Fibroblast of the aortic adventitia (primary cell): ENCODE results near the gene VPS13A. TPM values are rescaled to one million over a fixed set of nuclear protein-coding genes. Genes with fewer than 3 reads are reported as not detected.

Experiments used
- DNase-seq: peaks from one replicate; pipeline ENCODE4 v3.0.0-alpha.2; 2010; ENCODE audit warnings: low read depth
- H3K4me3 ChIP-seq: 2 replicates; pipeline ENCODE4 v1.5.1; 2011; ENCODE audit warnings: low read depth, mild to moderate bottlenecking, control low read depth, low read length, moderate library complexity
- total RNA-seq: library from RNA; depleted of rRNA; stranded (reverse); fragments of >200 nt; gene quantifications from 2 replicates; pipeline ENCODE4 v1.2.3, GENCODE V29; 2012; ENCODE audit warnings: low replicate concordance
- TF ChIP-seq, protein P1 (sequence below): IDR thresholded peaks from 2 replicates; pipeline ENCODE4 v1.5.1; 2011; ENCODE audit warnings: mild to moderate bottlenecking, low read length, control low read depth, inconsistent platforms; ENCODE audit not compliant: insufficient read depth

VPS13A gene
- total RNA-seq, 1 donor = 50.9 TPM

DNA sequence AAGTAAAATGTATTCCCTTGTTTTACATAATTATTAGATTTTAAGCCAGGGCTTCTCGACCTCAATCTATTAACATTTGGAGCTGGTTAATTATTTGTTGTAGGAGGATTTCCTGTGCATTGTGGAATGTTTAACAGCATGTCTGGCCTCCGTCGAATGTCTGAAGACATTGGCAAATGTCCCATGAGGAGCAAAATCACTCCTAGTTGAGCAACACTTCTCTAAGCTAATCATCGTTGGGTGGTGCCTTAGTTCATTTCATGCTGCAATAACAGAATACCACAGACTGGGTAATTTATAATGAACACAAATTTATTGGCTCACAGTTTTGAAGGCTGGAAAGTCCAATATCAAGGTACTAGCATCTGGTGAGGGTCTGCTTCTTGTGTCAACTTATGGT, 13.4 kb upstream of the VPS13A start:
- no peak overlapping the region for H3K4me3 ChIP-seq
- DNase-seq = peak; percentile 86
- TF ChIP-seq, protein P1, sequence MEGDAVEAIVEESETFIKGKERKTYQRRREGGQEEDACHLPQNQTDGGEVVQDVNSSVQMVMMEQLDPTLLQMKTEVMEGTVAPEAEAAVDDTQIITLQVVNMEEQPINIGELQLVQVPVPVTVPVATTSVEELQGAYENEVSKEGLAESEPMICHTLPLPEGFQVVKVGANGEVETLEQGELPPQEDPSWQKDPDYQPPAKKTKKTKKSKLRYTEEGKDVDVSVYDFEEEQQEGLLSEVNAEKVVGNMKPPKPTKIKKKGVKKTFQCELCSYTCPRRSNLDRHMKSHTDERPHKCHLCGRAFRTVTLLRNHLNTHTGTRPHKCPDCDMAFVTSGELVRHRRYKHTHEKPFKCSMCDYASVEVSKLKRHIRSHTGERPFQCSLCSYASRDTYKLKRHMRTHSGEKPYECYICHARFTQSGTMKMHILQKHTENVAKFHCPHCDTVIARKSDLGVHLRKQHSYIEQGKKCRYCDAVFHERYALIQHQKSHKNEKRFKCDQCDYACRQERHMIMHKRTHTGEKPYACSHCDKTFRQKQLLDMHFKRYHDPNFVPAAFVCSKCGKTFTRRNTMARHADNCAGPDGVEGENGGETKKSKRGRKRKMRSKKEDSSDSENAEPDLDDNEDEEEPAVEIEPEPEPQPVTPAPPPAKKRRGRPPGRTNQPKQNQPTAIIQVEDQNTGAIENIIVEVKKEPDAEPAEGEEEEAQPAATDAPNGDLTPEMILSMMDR = no peak

DNA sequence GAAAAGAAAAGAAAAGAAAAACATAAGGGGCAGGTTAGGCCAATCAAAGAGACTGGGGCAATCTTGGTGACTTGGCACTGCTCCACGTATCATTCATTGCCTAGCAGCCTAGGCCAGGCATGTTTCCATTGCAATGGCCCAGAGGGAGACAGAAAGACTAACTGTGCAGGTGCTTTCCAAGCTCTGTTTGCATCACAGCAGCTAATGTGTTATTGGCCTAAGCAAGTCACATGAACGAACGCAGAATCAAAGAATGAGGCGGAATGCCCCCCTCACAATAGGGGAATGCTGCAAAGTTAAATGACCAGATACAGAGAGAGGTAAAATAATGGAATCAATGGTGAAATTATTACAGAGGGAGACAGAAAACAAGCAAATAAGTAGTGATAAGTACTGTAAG, 11.1 kb upstream of the VPS13A start:
- no peak overlapping the region for H3K4me3 ChIP-seq
- TF ChIP-seq, protein P1 = no peak
- DNase-seq = no peak

DNA sequence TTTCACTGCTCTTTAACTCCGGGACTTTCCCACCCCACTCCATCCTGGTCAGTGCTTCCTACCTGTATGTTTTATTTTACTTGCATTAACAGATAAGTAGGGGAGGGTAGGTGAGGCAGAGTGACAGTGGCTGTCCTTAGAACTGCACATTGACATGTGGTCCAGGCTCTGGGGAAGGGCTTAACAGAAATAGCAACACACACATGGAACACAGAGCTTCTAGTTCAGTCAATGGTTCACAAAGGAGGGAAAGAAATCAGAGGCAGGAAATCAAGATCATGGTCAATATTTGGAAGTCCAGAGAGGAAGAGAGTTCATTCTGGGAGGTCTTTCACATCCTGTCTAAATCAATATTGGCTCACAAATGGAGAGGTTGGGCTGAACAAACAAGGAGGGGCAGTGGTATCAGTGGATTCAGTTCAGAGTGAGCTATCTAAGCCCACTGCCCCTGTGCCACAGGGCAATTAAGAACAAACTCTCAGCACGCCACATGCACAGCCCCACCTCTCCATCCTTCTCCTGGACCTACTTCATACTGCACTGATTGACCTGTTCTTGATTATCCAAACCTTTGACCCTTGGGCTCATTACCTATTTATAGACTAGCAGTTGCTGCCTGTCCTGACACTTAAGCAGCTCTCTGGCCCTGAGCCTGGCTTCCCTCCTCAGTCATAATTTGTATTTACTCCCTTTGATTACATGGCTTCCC, 6.2 kb upstream of the VPS13A start:
- DNase-seq = no peak
- H3K4me3 ChIP-seq = no peak overlapping the region
- TF ChIP-seq, protein P1 = no peak

DNA sequence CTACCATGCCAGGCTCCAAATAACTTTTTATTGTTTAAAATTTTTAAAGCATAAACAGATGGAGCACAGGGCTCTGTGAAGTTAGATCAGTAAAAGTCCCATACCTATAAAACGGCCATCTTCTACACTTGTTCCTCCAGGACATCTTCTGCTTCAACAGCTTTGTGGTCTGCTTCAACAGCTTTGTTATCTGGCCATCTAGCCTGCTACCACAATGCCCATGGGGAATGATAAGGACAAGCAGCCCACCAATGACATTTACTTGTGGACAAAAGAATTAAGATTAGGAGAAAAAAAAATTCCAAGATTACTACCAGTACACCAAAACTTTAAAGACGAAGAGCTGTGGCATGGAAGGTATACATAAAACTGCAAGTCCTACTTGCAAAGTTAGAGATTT, 2.2 kb upstream of the VPS13A start:
- H3K4me3 ChIP-seq = no peak overlapping the region
- TF ChIP-seq, protein P1 = no peak
- no peak for DNase-seq

DNA sequence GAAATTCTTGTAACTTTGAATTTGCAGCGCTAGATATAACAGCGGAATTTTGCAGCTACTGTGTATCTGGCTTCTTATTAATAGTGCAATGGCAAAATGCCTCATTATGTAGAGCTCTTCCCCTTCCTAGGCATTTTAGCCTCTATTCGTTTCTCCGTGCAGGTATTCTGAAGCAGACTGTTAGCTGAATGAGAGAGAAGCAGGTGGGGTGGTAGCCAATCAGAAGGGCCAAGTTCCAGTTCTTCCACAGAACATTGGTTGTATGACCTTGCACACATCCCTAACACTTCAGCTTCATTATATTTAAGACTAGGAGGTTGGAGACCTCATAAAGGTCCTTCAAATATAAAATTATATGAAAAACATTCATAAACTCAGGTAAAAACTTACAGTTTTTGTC, 1.2 kb upstream of the VPS13A start:
- TF ChIP-seq, protein P1 = no peak
- DNase-seq = no peak
- H3K4me3 ChIP-seq = no peak overlapping the region

DNA sequence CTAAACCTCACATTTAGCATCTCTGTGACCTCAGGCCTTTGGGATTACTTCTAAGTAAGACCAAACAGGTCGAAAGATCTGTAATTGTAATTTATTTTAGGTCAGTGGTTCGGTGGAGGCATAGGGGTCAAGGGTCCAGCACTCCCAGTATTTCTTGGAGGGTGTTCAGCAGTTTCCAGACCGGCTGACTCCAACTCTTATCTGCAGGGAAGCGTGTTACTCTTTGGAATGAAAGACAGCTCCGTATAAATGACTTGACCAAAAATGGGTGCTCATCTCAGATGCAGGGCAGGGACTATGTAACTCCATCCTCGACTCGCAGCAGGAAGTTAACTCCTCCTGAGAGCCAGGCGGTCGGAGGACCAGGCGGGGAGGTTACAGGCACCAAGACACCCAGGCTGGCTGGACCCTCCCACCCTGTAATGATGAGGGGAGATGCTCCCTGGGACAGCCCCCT, 620 bp upstream of the VPS13A start:
- DNase-seq = no peak
- TF ChIP-seq, protein P1 = no peak
- H3K4me3 ChIP-seq = peak overlapping the region; percentile 88
